Stimulated activated CD4-positive, alpha-beta T cell treated with anti-CD3 and anti-CD28 coated beads, Interleukin-15, amount 100 ng/mL, for 48 hours (primary cell): ENCODE data around the gene NADK.
A peak's percentile ranks its signal among the peaks of the same experiment; 100 is the strongest.

ENCODE experiments used
- DNase-seq, 2 donors: peaks; one replicate each; pipeline ENCODE4 v3.0.0-alpha.2; 2020; ENCODE audit warnings: low read depth in 2 of 2

NADK gene

DNA sequence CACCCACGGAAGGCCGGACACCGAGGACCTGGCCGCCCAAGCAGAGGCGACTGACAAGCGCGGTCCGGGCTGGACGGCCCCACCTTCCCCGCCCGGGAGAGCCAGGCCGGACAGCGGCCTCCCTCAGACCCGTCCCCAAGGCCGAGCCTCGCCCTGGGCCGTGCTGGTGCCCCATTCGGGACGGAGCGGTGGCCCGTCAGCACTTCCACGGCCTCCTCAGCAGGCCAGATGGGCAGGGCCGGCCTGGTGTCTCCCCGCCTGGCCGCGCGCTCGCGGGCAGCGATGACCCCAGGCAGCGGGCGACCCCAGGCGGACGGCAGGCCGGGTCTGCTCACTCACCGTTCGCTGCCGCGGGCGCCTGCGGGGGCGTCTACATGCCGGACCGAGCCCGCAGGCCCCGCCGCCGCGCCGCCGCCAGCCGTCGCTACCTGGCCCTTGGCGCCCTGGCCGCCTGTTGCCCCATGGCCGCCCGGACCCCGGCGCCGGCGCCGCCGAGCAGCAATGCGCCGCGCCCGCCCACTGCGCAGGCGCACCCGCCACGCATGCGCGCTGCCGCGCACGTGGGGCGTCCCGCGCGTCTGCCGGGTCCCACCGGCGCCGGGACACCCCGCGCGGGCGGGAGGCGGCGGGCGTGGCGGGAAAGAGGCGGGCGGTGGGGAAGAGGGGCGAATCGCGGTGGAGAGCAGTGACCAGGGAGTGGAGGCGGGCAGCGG lies at the start of gene NADK:
Gene NADK, minus strand, starts transcription at position 521 of the 713 bp plus-strand sequence. CDS start 13,064 bp downstream, outside the sequence.
- DNase-seq, result peak; percentile 30 to 58

DNA sequence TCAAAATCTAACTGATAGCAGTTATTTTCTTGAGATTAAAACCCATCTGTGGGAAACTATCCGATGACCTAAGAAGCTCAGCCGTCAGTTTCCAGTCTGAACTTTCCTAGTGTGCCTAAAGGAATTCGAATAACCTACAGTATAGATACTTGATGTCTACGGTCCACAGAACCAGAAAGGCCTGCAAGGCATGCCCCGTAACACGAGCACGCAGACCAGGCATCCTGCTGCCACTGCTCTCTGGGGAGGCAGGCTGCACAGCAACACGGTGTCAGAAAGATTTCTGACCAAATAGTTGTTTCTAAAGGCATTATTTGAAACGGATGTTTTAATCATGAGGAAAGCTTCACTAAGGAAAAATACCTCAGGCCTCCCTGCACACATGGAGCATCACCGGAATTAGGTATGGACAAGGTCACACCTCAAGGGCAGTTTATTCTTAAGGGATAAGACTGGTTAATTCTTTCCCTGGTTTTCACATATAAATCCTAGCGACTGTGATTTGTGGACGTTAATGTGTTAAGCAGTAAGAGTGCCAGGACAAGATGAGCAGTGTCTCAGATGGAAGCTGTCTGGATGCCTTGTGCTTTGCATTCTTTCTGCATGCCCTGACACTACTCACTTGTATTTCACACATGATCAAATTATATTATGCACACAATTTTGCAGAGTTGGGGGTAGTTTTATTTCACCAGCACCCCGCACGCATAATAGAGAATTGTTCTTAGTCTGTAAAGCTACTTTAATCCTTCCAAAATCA lies 49.0 kb upstream of the NADK start:
- no peak for DNase-seq

DNA sequence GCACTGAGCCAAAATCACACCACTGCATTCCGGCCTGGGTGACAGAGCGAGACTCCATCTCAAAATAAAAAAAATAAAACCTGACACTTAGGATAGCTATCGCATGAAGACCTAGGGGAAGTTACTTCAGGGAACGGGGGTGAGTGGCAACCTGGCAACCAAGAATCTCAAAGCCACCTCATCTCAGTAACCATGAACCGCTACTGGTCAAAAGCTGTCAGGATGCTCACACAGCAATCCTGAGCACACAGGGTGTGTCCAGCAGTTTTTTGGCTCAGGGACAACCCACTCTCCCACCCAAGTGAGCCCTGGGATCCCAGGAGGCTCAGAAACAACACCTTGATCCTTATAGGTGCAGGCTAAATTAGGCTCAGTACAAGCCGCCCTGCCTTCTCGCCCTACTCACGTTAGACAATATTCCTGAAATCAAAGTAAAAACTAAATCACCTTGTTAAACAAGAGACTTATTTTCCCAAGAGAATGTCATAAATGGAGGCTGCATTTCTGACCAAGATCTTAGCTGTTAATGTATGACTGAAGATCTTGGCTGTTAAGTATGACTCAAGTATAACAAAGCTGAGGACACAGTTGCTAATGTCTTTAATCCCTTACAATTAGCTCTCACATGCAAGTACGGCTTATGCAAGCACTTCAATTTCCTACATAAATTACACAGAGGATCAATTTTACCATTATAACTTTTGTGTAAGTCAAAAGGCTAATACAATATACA lies 48.3 kb upstream of the NADK start:
- DNase-seq, result no peak

GRCh38 chr1:1825217-1825616 lies 46.9 kb upstream of the NADK start:
- DNase-seq, result no peak

DNA sequence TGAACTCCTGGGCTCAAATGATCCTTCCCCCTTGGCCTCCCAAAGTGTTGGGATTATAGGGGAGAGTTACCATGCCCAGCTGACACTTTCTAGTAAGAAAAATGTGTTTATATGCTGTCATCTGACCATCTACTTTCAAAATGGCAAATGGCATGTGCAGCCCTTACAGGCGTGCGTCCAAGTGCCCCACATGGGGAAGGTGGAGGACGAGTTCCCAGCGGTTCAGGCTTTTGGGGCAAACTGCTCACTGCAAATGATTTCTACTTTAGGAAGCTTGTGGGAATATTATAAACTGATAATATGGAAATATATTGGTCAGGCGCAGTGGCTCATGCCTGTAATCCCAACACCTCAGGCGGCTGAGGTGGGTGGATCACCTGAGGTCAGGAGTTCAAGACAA lies 41.5 kb upstream of the NADK start:
- DNase-seq, result no peak

DNA sequence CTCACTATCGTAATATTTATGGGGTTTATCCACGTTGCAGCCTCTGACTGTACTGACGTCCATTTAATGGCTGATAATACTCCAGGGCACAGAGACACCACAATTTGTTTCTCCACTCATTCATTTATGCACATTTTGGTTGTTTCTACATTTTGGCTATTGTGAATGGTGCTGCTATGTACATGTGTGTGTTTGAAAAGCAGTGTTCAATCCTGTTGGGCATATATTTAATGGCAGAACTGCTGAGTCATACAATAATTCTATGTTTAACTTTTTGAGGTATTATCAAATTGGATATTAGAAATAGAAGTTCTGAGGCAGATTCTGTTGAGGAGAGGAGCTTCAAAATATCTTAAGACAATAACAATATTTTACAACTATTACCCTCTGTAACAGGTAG lies 39.0 kb upstream of the NADK start:
- no peak for DNase-seq

DNA sequence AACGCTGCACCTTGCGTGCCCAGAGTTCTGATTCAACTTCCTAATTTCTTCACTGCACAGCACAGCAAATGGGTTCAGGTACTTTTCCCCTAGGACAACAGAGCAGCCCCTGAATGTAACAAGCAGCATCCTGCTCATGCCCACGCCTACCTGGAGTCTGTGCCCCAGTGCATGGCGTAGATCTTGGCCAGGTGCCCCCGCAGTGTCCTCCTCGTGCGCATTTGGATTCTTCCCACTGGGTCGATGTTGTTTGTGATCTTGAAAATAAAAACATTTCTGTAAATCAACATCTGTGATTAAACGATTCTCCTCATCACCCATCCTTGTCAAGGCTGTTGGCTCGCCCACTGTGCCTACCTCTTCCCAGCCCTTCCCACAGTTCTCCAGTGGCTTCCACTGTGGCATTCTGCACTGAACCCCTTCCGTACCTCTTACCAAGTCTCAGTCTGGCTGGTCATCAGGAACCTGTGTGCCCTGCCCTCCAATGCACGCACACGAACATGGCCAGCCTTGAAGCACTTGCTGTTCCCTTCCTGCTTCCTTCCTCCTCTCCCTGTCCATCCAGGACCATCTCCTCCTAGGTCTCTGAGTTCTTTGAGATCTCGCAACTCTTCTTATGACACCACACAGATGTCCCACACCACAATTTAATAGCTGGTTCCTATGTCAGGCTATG lies 37.5 kb upstream of the NADK start:
- DNase-seq, result no peak

- DNase-seq, result no peak
These were observed 31.2 kb upstream of the NADK start for GRCh38 chr1:1809489-1809888.

- no peak for DNase-seq
These were observed 29.9 kb upstream of the NADK start for GRCh38 chr1:1808206-1808605.

- no peak for DNase-seq
These were observed 28.6 kb upstream of the NADK start for GRCh38 chr1:1806890-1807289.

DNA sequence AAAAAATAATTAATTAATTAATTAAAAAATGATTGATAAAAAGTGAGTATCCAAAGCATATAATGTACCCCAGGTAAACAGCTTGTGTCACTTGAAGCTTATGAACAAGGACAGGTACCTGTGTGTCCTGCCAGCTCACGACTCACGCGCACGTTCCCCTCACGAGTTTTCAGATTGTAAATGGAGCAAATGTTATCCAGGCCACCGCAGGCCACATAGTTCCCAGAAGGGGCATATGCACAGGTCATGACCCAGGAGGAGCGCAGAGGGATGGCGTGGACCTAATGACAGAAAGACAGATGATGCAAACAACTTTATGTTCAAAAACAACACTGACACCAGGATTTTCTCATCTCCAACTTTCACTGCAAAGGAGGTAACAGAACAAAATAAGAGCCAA lies 26.0 kb upstream of the NADK start:
- no peak for DNase-seq

- no peak for DNase-seq
These were observed 24.6 kb upstream of the NADK start for GRCh38 chr1:1802871-1803270.

DNA sequence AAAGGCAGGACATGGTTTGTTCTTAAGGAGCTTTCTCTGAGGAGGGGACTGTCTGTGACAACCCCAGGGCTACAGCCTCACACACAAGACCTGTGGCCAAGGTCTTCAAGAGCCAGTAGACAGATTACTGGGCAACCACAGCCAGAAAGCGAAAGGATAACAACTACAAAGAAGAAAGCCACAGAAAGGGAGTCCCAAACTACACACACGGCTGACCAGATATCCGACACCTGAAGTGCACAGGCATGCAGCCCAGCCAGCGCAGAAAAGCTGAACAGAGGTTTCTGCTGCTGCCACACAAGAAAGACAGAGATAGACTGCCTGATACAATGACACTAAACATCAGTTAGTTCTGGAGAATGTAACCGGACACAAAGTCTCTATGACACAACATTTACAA lies 21.4 kb upstream of the NADK start:
- no peak for DNase-seq

- DNase-seq, result no peak
These were observed 19.6 kb upstream of the NADK start for GRCh38 chr1:1797731-1798341.

- no peak for DNase-seq
These were observed 18.2 kb upstream of the NADK start for GRCh38 chr1:1796466-1796865.

GRCh38 chr1:1794999-1795398 lies 16.7 kb upstream of the NADK start:
- no peak for DNase-seq

DNA sequence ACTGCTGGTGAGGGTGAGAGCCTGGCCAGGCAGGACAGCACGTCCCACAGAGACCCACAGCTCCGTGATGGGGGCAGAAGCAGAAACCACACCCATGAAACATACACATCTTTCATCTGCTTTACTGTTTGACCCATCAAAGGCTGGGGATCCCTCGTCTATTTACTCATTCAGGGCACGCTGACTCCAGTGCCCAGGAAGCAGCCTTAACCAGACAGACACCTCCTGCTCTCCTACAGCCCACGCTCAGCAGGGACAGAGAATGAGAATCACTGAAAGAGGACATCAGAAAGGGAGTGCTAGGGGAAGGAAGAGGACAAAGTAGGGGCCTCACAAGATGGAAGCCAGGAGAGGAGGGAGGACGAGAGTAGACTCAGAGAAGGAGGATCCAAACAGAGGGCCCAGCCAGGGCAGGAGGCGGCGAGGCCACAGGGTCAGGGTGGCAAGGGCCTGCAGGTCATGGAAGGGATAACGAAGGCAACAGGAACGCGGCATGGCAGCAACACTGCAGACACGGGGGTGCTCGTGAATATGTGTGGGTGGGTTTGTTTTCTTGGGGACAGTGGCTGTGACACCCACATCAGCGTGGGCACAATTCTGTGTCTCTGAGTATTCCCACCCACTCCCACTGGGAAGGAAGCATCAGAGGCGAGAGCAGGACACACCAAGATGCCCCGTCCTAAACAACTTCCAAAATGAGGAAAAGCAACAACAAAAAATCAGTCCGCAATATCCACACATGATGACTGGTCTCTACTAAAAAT lies 15.4 kb upstream of the NADK start:
- no peak for DNase-seq

DNA sequence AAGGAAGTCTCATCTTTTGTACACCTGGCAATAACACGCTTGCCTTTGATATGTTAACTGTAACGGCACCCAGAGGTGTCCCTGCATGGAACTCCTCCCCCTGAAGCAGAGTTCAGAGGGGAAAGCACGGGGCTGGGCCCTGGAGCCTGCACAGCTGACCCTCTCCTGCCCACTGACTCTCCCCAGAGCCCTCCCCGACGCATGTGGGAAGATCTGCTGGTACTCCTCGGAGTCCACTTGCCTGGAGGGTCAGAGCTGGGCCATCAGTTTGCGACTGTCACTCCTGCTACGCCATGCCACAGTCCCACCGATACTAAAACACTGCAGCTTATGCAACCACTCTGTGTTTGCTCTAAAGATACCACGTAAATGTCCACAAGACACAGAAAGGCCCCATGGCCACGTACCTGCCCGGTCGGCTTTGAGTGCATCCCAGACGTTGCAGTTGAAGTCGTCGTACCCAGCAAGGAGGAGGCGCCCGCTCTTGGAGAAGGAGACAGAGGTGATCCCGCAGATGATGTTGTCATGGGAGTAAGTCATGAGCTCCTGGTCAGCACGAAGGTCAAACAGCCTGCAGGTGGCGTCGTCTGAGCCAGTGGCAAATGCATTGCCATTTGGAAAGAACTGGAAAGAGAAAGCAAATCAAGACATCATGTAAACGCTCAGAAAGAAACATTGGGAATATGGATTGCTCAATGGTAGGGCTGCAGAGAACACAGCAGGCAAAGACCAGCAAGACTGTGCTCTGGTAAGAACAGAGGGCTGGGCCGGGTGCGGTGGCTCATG lies 10.6 kb upstream of the NADK start:
- no peak for DNase-seq

DNA sequence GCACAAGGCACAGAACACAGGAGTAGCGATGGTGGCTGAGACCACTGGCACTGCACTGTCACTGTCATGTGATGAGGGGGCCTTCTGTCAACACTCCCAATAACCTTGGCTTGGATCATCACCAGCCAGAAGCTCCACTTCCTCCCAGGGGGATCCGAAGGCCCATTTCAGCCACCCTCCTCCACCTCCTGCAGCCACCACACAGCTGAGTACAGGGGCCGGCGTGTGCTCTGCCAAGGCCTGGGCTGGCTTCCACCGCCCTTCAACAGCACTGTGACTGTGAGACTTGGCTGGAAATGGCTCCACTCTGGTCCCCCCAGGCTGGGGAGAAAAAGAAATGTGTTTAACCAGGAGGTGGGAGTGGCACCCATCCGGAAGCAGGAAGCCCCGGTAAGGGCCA lies 9.9 kb upstream of the NADK start:
- no peak for DNase-seq
